Endothelial cell of umbilical vein (primary cell): ENCODE data around the gene NOXA1. TPM values are rescaled to one million over a fixed set of nuclear protein-coding genes. Genes with fewer than 3 reads are reported as not detected.

ENCODE experiments used
- BruUV-seq: library from RNA; stranded (reverse); fragments of 400-500 nt; replicated peaks from 2 replicates; lab custom pipeline; 2021; lab: Mats Ljungman, UMichigan
- CTCF ChIA-PET: fragments of 300-600, 350-600 bp; sonication (Branson Sonifier 250); formaldehyde crosslinking; loops from one replicate; lab custom pipeline; 2021; ENCODE audit warnings: antibody characterized with exemption, inconsistent platforms; lab: Charles Lee
- POLR2A ChIA-PET: fragments of 300-600, 350-600 bp; sonication (Branson Sonifier 250); formaldehyde crosslinking; loops from one replicate; lab custom pipeline; 2021; ENCODE audit warnings: antibody characterized with exemption, inconsistent platforms; lab: Charles Lee
- DNase-seq: peaks from one replicate; pipeline ENCODE4 v3.0.0-alpha.2; 2011; ENCODE audit warnings: low read depth, low spot score
- FAIRE-seq: peaks from 2 replicates; lab custom pipeline; 2011; peaks lifted over from hg19 to GRCh38; lab: Jason Lieb, UNC
- H2AFZ ChIP-seq: 2 replicates; pipeline ENCODE4 v1.6.0; 2012; ENCODE audit warnings: low read depth, low read length, control low read depth, inconsistent platforms
- H3K27ac ChIP-seq: 2 replicates; pipeline ENCODE4 v1.5.1; 2011; ENCODE audit warnings: low read depth, mild to moderate bottlenecking, control low read depth, low read length, moderate library complexity; ENCODE audit not compliant: insufficient read depth
- H3K27me3 ChIP-seq, 2 experiments: 2 replicates each; pipeline versions ENCODE4 v1.6.0 to v1.6.1; 2011; ENCODE audit warnings: low read length in 2 of 2, mixed read lengths in 1 of 2; ENCODE audit not compliant: control insufficient read depth in 2 of 2, insufficient read depth in 2 of 2
- H3K36me3 ChIP-seq, 2 experiments: 2 replicates in 1 of 2; 3 replicates in 1 of 2; pipeline ENCODE4 v1.5.1; 2011; ENCODE audit warnings: low read length in 2 of 2, mild to moderate bottlenecking in 1 of 2, moderate library complexity in 1 of 2; ENCODE audit not compliant: control insufficient read depth in 2 of 2, insufficient read depth in 2 of 2; ENCODE audit errors: extremely low read depth in 1 of 2
- H3K4me1 ChIP-seq: 3 replicates; pipeline ENCODE4 v1.5.1; 2011; ENCODE audit warnings: mild to moderate bottlenecking, low read length; ENCODE audit not compliant: control insufficient read depth, insufficient read depth; ENCODE audit errors: extremely low read depth
- H3K4me2 ChIP-seq: 2 replicates; pipeline ENCODE4 v1.6.1; 2011; ENCODE audit warnings: low read length, control low read depth, mixed read lengths; ENCODE audit not compliant: insufficient read depth
- H3K4me3 ChIP-seq, 3 experiments: fragments of 200-600 bp in 1 of 3; sonication (generic), shearing (Covaris generic) in 1 of 3; replicated peaks in 1 of 3; 2 replicates each; pipeline ENCODE4 v1.5.1; 2011 to 2016; ENCODE audit warnings: control low read depth in 3 of 3, low read length in 3 of 3, mild to moderate bottlenecking in 2 of 3, inconsistent platforms in 1 of 3, low read depth in 1 of 3, moderate library complexity in 1 of 3; ENCODE audit not compliant: insufficient read depth in 1 of 3
- H3K79me2 ChIP-seq: 2 replicates; pipeline ENCODE4 v1.6.0; 2012; ENCODE audit warnings: low read length, inconsistent platforms; ENCODE audit not compliant: control insufficient read depth, insufficient read depth
- H3K9ac ChIP-seq: replicated peaks from 2 replicates; pipeline ENCODE3; 2011; ENCODE audit warnings: low read length, control low read depth; ENCODE audit not compliant: insufficient read depth; ENCODE audit errors: extremely low read depth
- H3K9me1 ChIP-seq: replicated peaks from 3 replicates; pipeline ENCODE4 v1.6.0; 2011; ENCODE audit warnings: mild to moderate bottlenecking, low read length; ENCODE audit not compliant: control insufficient read depth, insufficient read depth; ENCODE audit errors: extremely low read depth
- H3K9me3 ChIP-seq: replicated peaks from 2 replicates; pipeline ENCODE4 v1.5.1; 2012; ENCODE audit warnings: low read length, inconsistent platforms; ENCODE audit not compliant: control insufficient read depth, insufficient read depth
- H4K20me1 ChIP-seq: replicated peaks from 2 replicates; pipeline ENCODE3; 2011; ENCODE audit warnings: mild to moderate bottlenecking, low read length; ENCODE audit not compliant: control insufficient read depth, insufficient read depth; ENCODE audit errors: extremely low read depth
- EZH2 ChIP-seq: IDR thresholded peaks from 2 replicates; pipeline ENCODE4 v1.6.1; 2012; ENCODE audit warnings: borderline replicate concordance, low read depth, mild to moderate bottlenecking, moderate library complexity, low read length, inconsistent platforms; ENCODE audit not compliant: severe bottlenecking
- FOS ChIP-seq: IDR thresholded peaks from 2 replicates; pipeline ENCODE4 v1.6.1; 2011; ENCODE audit warnings: mild to moderate bottlenecking, low read length, moderate library complexity, borderline replicate concordance; ENCODE audit not compliant: insufficient read depth
- GATA2 ChIP-seq: IDR thresholded peaks from 2 replicates; pipeline ENCODE4 v1.7.0; 2011; ENCODE audit warnings: low read depth, mild to moderate bottlenecking, moderate library complexity, mixed read lengths, low read length; ENCODE audit not compliant: insufficient read length, insufficient read depth
- JUN ChIP-seq: IDR thresholded peaks from 2 replicates; pipeline ENCODE4 v1.6.1; 2011; ENCODE audit warnings: borderline replicate concordance, low read depth; ENCODE audit not compliant: insufficient read length, insufficient read depth
- MYC ChIP-seq: IDR thresholded peaks from one replicate; pipeline ENCODE4 v1.6.1; 2011; ENCODE audit warnings: mild to moderate bottlenecking, low read depth, low read length
- POLR2A ChIP-seq: IDR thresholded peaks from 2 replicates; pipeline ENCODE4 v1.6.1; 2012; ENCODE audit warnings: low read depth, mild to moderate bottlenecking, control low read depth, low read length
- POLR2AphosphoS5 ChIP-seq: IDR thresholded peaks from 2 replicates; pipeline ENCODE4 v1.6.1; 2012; ENCODE audit warnings: low read depth, mild to moderate bottlenecking, control low read depth, low read length, moderate library complexity; ENCODE audit not compliant: insufficient read depth
- dilution Hi-C: fragments of 300-500 bp; cut with MboI; formaldehyde crosslinking; loops from one replicate; pipeline ENCODE4 v1.15.0; 2019; ENCODE audit warnings: low sequenced_read_pairs; ENCODE audit not compliant: extremely low pct_ligation_motif_present
- intact Hi-C: fragments of 100-400 bp; cut with micrococcal nuclease; formaldehyde crosslinking; loops from one replicate; pipeline ENCODE4 v1.10.0; 2022
- polyA plus RNA-seq, 4 experiments: library from polyadenylated mRNA; depleted of rRNA in 3 of 4; stranded (reverse) in 3 of 4; unstranded in 1 of 4; fragments of >200 nt; gene quantifications; 2 replicates each; pipeline versions ENCODE4 v1.2.1 to v1.2.3, GENCODE V29; 2011 to 2012; ENCODE audit warnings: missing spikeins in 1 of 4
- total RNA-seq: library from RNA; stranded (reverse); gene quantifications from 2 replicates; pipeline ENCODE4 v1.2.3, GENCODE V29; 2021
- TF ChIP-seq, protein P1 (sequence below): IDR thresholded peaks from 2 replicates; pipeline ENCODE4 v1.6.1; 2011; ENCODE audit not compliant: insufficient read depth, insufficient read length
- TF ChIP-seq, protein P2 (sequence below), 2 donors: IDR thresholded peaks; 1 replicate in 1 of 2; 2 replicates in 1 of 2; pipeline ENCODE4 v1.5.1; 2011; ENCODE audit warnings: low read length in 2 of 2, mild to moderate bottlenecking in 2 of 2, moderate library complexity in 2 of 2, control low read depth in 1 of 2, inconsistent platforms in 1 of 2, low read depth in 1 of 2; ENCODE audit not compliant: insufficient read depth in 1 of 2; ENCODE audit errors: extremely low read depth in 1 of 2

NOXA1 gene
- total and polyA plus RNA-seq, 2 donors (not counting 3 experiments of a cell fraction or from before 2014, with no cell fraction given), result 0.40 to 0.91 TPM

DNA sequence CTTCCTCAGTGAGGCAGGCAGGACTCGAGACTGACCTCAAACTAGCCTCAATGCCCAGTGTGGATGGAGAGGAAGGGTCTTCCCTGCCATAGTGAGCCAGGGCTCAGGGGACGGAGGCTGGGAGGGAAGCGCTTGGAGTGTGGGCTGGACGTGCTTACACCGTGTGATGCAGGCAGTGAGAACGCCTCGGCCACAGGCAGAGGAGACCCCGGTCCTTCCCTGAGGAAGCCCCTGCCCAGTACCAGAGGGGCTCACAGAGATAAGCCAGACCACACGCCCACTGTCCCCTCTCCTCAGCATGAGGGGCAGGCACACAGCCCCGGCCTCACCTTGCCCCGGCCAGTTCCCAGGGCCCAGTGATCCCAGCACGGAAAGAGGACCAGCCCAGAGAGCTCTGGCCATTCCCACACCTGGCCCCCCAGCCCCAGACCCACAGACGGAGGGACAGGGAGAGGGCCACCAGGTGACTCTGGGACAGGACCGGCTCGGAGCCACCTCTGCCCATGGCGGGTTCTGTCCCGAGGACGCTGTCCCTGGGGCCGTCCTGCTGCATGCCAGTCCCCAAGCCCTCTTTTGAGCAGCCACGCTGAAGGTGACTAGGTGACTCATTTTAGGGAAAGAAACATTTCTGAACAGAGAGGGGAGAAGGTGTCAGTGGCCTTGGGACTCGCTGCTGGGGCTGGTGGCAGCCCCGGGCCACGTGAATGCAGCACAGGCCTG is 42.0 kb downstream of the NOXA1 start:
- Histone ChIP-seq H2AFZ (no peak overlapping the region), H3K4me3 (no peak overlapping the region), H3K27me3 (peaks cover 2% of the 10 kb centered on the region in 2 experiments), H3K27ac (no peak overlapping the region), H3K4me2 (no peak overlapping the region), H3K9me3 (no peaks in the 10 kb centered on the region), H4K20me1 (no peaks in the 10 kb centered on the region), H3K9me1 (no peaks in the 10 kb centered on the region), H3K36me3 (no peaks in the 10 kb centered on the region), H3K4me1 (no peaks in the 10 kb centered on the region), H3K9ac (no peak overlapping the region), H3K79me2 (no peaks in the 10 kb centered on the region)
- ChIA-PET POLR2A (no interaction called here), CTCF (no interaction called here)
- no peak for DNase-seq
- TF ChIP-seq, protein P1, sequence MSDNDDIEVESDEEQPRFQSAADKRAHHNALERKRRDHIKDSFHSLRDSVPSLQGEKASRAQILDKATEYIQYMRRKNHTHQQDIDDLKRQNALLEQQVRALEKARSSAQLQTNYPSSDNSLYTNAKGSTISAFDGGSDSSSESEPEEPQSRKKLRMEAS, result no peak
- no peak for TF ChIP-seq EZH2
- no peak for TF ChIP-seq FOS
- TF ChIP-seq, protein P2, sequence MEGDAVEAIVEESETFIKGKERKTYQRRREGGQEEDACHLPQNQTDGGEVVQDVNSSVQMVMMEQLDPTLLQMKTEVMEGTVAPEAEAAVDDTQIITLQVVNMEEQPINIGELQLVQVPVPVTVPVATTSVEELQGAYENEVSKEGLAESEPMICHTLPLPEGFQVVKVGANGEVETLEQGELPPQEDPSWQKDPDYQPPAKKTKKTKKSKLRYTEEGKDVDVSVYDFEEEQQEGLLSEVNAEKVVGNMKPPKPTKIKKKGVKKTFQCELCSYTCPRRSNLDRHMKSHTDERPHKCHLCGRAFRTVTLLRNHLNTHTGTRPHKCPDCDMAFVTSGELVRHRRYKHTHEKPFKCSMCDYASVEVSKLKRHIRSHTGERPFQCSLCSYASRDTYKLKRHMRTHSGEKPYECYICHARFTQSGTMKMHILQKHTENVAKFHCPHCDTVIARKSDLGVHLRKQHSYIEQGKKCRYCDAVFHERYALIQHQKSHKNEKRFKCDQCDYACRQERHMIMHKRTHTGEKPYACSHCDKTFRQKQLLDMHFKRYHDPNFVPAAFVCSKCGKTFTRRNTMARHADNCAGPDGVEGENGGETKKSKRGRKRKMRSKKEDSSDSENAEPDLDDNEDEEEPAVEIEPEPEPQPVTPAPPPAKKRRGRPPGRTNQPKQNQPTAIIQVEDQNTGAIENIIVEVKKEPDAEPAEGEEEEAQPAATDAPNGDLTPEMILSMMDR (IDR thresholded peaks at IDR 0.05; ENCODE audit: extremely low read depth in 1 of 2, insufficient read depth in 1 of 2, low read depth in 1 of 2, low read length in 2 of 2), result no peak
- no peak for TF ChIP-seq POLR2AphosphoS5
- TF ChIP-seq MYC, result no peak
- TF ChIP-seq GATA2, result no peak
- no peak for TF ChIP-seq JUN
- TF ChIP-seq POLR2A, result no peak
- BruUV-seq, result no TSS peak
- FAIRE-seq, result no peak
- dilution Hi-C loops, result no loop called here
- intact Hi-C loops, result no loop called here
